Common myeloid progenitor, CD34-positive (primary cell): ENCODE results near the gene PLA2G4E.

Experiments
- CTCF ChIA-PET: fragments of 350-600 bp; sonication (Branson Sonifier 250); formaldehyde crosslinking; loops from one replicate; lab custom pipeline; 2021; ENCODE audit warnings: antibody characterized with exemption; lab: Charles Lee
- POLR2A ChIA-PET: fragments of 350-600 bp; sonication (Branson Sonifier 250); formaldehyde crosslinking; loops from one replicate; lab custom pipeline; 2021; ENCODE audit warnings: antibody characterized with exemption; lab: Charles Lee
- DNase-seq, 3 donors: peaks; one replicate each; pipeline versions ENCODE4 v3.0.0 to v3.0.0-alpha.2; 2013
- H3K27ac ChIP-seq, 2 experiments: 1 replicate in 1 of 2; 2 replicates in 1 of 2; pipeline ENCODE4 v1.7.0; 2013; ENCODE audit warnings: inconsistent platforms in 2 of 2, low read length in 2 of 2, mild to moderate bottlenecking in 2 of 2, low read depth in 1 of 2, moderate library complexity in 1 of 2; ENCODE audit not compliant: severe bottlenecking in 2 of 2, insufficient read depth in 1 of 2, poor library complexity in 1 of 2
- H3K27me3 ChIP-seq, 5 experiments: replicated peaks in 2 of 5; 1 replicate in 3 of 5; 2 replicates in 2 of 5; pipeline versions ENCODE4 v1.6.1 to v1.7.0; 2013; ENCODE audit warnings: low read length in 4 of 5, mild to moderate bottlenecking in 2 of 5, moderate library complexity in 2 of 5, inconsistent platforms in 1 of 5; ENCODE audit not compliant: insufficient read depth in 5 of 5, control insufficient read depth in 4 of 5
- H3K36me3 ChIP-seq, 4 experiments: 1 replicate in 2 of 4; 2 replicates in 2 of 4; pipeline versions ENCODE4 v1.6.1 to v1.7.0; 2013; ENCODE audit warnings: low read length in 3 of 4, control low read depth in 1 of 4, mild to moderate bottlenecking in 1 of 4; ENCODE audit not compliant: control insufficient read depth in 4 of 4, insufficient read depth in 4 of 4
- H3K4me1 ChIP-seq, 4 experiments: 1 replicate in 3 of 4; 2 replicates in 1 of 4; pipeline versions ENCODE4 v1.6.1 to v1.7.1; 2013; ENCODE audit warnings: low read length in 3 of 4, mild to moderate bottlenecking in 3 of 4, control low read depth in 1 of 4, inconsistent platforms in 1 of 4, moderate library complexity in 1 of 4; ENCODE audit not compliant: control insufficient read depth in 4 of 4, insufficient read depth in 4 of 4; ENCODE audit errors: control extremely low read depth in 1 of 4
- H3K4me3 ChIP-seq, 7 experiments: 1 replicate in 4 of 7; 2 replicates in 3 of 7; pipeline versions ENCODE4 v1.5.1 to v1.7.0; 2013; ENCODE audit warnings: mild to moderate bottlenecking in 7 of 7, low read length in 6 of 7, moderate library complexity in 6 of 7, inconsistent platforms in 2 of 7, low read depth in 2 of 7, control low read depth in 1 of 7; ENCODE audit not compliant: insufficient read depth in 4 of 7, control insufficient read depth in 1 of 7; ENCODE audit errors: extremely low read depth in 1 of 7
- H3K9me3 ChIP-seq, 5 experiments: 1 replicate in 4 of 5; 2 replicates in 1 of 5; pipeline versions ENCODE4 v1.6.1 to v1.7.1; 2013; ENCODE audit warnings: low read length in 4 of 5, mild to moderate bottlenecking in 2 of 5, inconsistent platforms in 1 of 5, low read depth in 1 of 5, moderate library complexity in 1 of 5; ENCODE audit not compliant: control insufficient read depth in 4 of 5, insufficient read depth in 2 of 5; ENCODE audit errors: control extremely low read depth in 1 of 5
- WGBS: methylation state at CpG from one replicate; pipeline ENCODE4 v1.1.5; 2013; ENCODE audit not compliant: insufficient coverage; 5-methylcytosine and 5-hydroxymethylcytosine counted together

PLA2G4E gene

GRCh38 chr15:41950489-41950888, 70.4 kb downstream of the PLA2G4E start:
- CTCF ChIA-PET = interaction anchor here (1.1 to 1.9 kb wide), 2 partner anchors 12 to 16 kb away, joined by 3 to 5 read pairs; no protein-coding TSS in a partner anchor
- no peak for DNase-seq
- no peak overlapping the region for H3K4me3 ChIP-seq
- WGBS = 100% methylated on average over 2 of the region's 5 CpGs
- H3K4me1 ChIP-seq = no peaks in the 10 kb centered on the region
- H3K9me3 ChIP-seq = no peaks in the 10 kb centered on the region
- H3K36me3 ChIP-seq = no peaks in the 10 kb centered on the region
- H3K27me3 ChIP-seq = no peaks in the 10 kb centered on the region
- no peak overlapping the region for H3K27ac ChIP-seq
- POLR2A ChIA-PET = no interaction called here

GRCh38 chr15:41950127-41950483, 70.7 kb downstream of the PLA2G4E start:
- no peaks in the 10 kb centered on the region for H3K4me1 ChIP-seq
- WGBS = 100% methylated on average over 2 of the region's 4 CpGs
- CTCF ChIA-PET = interaction anchor here (1.1 to 2.1 kb wide), 3 partner anchors 8 to 15 kb away, joined by 3 to 7 read pairs (median 5); no protein-coding TSS in a partner anchor
- no peaks in the 10 kb centered on the region for H3K27me3 ChIP-seq
- no peaks in the 10 kb centered on the region for H3K36me3 ChIP-seq
- no peaks in the 10 kb centered on the region for H3K9me3 ChIP-seq
- POLR2A ChIA-PET = no interaction called here
- H3K27ac ChIP-seq = no peak overlapping the region
- no peak overlapping the region for H3K4me3 ChIP-seq
- DNase-seq = no peak

GRCh38 chr15:41949401-41950126, 71.3 kb downstream of the PLA2G4E start:
- Histone ChIP-seq H3K27ac (no peak overlapping the region), H3K36me3 (no peaks in the 10 kb centered on the region), H3K9me3 (no peaks in the 10 kb centered on the region), H3K4me1 (no peaks in the 10 kb centered on the region), H3K4me3 (no peak overlapping the region), H3K27me3 (no peaks in the 10 kb centered on the region)
- POLR2A ChIA-PET = no interaction called here
- DNase-seq = no peak
- CTCF ChIA-PET = interaction anchor here (1.1 to 2.1 kb wide), 3 partner anchors 8 to 15 kb away, joined by 3 to 7 read pairs (median 5); no protein-coding TSS in a partner anchor
- WGBS = 100% methylated on average over 2 of the region's 5 CpGs

- POLR2A ChIA-PET = no interaction called here
- H3K36me3 ChIP-seq = no peaks in the 10 kb centered on the region
- no peaks in the 10 kb centered on the region for H3K9me3 ChIP-seq
- no peaks in the 10 kb centered on the region for H3K4me1 ChIP-seq
- no peak for DNase-seq
- H3K4me3 ChIP-seq = no peak overlapping the region
- H3K27ac ChIP-seq = no peak overlapping the region
- WGBS = 100% methylated on average over 3 of the region's 3 CpGs
- no peaks in the 10 kb centered on the region for H3K27me3 ChIP-seq
- CTCF ChIA-PET = interaction anchor here (1.9 to 2.1 kb wide), 2 partner anchors 9 to 10 kb away, joined by 5 to 7 read pairs; no protein-coding TSS in a partner anchor
These were observed 72.4 kb downstream of the PLA2G4E start for GRCh38 chr15:41948490-41948889.

GRCh38 chr15:41946970-41947369, 73.9 kb downstream of the PLA2G4E start:
- no peak for DNase-seq
- Histone ChIP-seq H3K27me3 (no peaks in the 10 kb centered on the region), H3K36me3 (no peaks in the 10 kb centered on the region), H3K27ac (no peak overlapping the region), H3K4me3 (no peak overlapping the region), H3K4me1 (no peaks in the 10 kb centered on the region), H3K9me3 (no peaks in the 10 kb centered on the region)
- WGBS = 100% methylated on average over 1 of the region's 2 CpGs
- CTCF ChIA-PET = interaction anchor here (0.9 kb wide), 1 partner anchor 8 kb away, joined by 3 read pairs; no protein-coding TSS in a partner anchor
- POLR2A ChIA-PET = no interaction called here

DNA sequence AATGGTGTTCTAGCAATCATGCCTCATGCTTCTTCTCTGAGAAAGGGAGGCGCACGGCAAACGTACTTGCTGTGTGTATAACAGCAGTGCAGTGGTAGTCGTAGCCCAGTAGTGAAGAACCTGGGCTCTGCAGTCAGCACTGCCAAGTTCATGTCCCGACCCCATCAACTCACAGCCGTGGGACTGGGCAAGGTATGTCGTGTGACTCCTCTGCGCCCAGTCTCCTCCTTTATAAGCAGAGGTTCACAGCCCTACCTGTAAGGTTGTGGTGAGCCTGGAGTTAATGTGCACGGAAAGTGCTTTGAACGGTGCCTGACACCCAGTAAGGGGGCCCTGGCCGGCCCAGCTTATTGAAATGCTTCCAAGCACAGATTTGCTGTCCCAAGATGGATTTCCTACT, 75.1 kb downstream of the PLA2G4E start:
- ChIA-PET CTCF (no interaction called here), POLR2A (no interaction called here)
- Histone ChIP-seq H3K36me3 (no peaks in the 10 kb centered on the region), H3K4me1 (no peaks in the 10 kb centered on the region), H3K27me3 (no peaks in the 10 kb centered on the region), H3K9me3 (no peaks in the 10 kb centered on the region), H3K27ac (no peak overlapping the region), H3K4me3 (no peak overlapping the region)
- no peak for DNase-seq
- WGBS = 93% methylated on average over 8 of the region's 11 CpGs

DNA sequence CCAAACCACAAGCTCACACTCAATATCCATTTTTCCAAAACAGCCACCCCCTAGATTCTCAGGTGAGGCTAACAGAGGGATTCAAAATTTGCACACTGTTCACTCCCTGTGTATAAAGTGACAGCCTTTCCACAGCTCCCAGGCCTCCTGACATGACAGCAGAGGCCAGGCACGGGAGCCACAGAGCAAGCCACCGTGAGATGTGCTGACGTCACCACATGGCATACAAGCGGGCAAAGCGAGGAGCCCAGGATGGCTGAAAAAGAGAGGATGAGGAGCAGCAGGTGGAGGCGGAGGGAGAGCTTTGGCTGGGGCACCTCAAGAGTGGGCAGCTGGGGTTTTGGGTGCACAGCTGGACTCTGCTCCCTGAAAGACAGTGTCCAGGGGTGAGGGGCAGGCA, 75.6 kb downstream of the PLA2G4E start:
- Histone ChIP-seq H3K9me3 (no peaks in the 10 kb centered on the region), H3K27ac (no peak overlapping the region), H3K4me3 (no peak overlapping the region), H3K36me3 (no peaks in the 10 kb centered on the region), H3K27me3 (no peaks in the 10 kb centered on the region), H3K4me1 (no peaks in the 10 kb centered on the region)
- CTCF ChIA-PET = no interaction called here
- no peak for DNase-seq
- POLR2A ChIA-PET = no interaction called here
- WGBS = 92% methylated on average over 6 of the region's 6 CpGs
